GM18907 (cell line): ENCODE measurements around the gene UQCRC2.
"Not testable (repeated sequence)": the region's sequence is repeated elsewhere in the genome, so short reads cannot be mapped to it uniquely, and the experiment has no call there.

ENCODE experiments used
- ATAC-seq: cut with Tn5 transposase; IDR thresholded peaks from one replicate; pipeline ENCODE4 v1.9.1; 2021; ENCODE audit warnings: mild to moderate bottlenecking, moderate library complexity; ENCODE audit not compliant: unreplicated experiment

The UQCRC2 gene

DNA sequence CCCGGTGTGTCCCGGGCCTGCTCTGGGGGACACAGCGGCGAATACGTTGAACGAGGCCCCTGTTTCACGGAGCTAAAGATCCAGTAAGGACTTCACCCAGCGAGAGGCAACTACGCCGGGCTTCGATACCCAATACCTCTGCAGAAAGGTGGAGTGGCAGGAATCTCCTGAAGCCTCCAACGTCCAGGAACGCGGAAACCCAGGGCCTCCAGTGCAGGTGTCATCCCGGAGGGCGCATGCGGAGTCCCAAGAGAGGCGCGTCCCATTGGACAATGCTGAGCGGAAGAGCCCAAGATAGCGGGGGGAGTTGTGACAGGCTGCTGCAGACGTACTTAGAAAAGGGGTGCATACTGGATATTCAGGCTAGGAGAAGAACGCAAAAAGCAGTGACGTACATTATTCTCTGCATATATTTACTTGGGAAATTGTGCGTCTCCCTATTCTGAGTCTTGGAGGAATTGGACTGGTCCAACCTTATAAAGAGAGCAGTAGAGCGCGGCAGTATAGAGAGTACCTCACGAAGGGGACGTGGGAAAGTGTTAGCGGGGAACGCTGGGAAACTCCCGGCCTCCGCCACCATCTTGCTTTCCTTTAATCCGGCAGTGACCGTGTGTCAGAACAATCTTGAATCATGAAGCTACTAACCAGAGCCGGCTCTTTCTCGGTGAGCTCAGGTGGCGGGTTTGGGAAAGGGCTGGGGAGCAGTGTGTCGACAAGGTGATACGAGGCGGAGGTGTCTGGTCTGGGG, at the start of gene UQCRC2:
UQCRC2 (plus strand) TSS at position 569 of the 748 bp plus-strand sequence; CDS start at position 632, 63 bp downstream.
- peak; percentile 84 for ATAC-seq

DNA sequence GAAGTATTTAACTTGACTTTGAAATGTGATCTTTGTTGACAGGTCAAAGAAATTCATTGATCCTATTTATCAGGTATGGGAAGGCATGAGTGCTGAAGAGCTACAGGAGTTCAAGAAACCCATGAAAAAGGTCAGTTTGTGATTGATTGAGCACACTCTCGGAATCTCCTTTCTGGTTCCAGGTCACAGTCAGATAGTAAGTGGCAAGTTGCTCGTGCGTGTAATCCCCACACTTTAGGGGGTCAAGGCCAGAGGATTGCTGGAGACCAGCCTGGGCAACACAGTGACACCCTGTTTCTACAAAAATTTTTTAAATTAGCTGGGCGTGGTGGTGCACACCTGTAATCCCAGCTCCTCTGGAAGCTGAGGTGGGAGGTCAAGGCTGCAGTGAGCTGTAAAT, 20.5 kb upstream of the UQCRC2 start:
- ATAC-seq = peak; percentile 44

DNA sequence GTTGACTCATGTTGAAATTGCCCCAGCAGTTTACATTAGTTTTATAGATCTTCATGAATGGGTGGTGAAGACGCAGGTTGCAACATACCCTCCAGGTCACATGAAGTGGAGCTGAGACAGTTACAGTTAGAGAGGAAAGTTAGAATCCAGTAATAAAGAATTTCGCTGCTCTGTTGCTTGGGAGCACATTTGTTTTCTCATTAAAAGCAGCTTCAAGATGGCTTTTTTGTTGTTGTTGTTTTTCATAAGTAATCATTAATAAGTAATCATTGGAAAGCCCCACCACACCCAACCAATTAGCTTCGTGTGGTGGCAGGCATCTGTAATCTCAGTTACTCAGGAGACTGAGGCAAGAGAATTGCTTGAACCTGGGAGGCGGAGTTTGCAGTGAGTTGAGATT, 19.8 kb upstream of the UQCRC2 start:
- ATAC-seq = peak; percentile 33

DNA sequence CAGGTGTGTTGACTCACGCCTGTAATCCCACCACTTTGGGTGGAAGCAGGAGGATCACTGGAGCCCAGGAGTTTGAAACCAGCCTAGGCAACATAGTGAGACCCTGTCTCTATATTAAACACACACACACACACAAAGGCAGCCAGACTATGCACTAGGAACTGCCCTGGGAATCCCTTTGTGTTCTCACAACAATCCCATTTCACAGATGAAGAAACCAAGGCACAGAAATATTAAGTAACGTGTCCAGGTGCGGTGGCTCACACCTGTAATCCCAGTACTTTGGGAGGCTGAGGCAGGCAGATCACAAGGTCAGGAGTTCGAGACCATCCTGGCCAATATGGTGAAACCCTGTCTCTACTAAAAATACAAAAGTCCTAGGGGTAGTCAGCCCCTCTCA, 19.4 kb upstream of the UQCRC2 start:
- not testable (repeated sequence) for ATAC-seq

DNA sequence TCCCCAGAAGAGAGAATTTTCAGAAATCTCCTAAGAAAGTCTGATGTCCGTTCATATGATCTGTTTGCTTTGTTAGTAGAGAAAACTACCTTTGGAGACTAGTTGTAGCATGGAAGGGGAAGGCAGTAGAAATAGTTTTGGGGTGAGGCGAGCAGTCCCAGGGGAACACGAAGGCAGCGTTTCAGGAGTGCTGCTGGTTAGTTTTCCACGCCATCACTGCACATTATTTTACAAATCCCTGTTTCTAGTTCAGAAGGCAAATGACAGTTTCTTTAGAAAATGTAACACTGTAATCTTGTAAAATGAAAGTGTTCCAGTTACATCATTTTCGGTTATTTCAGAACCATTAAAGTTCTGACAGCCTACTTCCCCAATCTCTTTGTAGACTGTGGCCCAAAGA, 16.9 kb upstream of the UQCRC2 start:
- not testable (repeated sequence) for ATAC-seq

DNA sequence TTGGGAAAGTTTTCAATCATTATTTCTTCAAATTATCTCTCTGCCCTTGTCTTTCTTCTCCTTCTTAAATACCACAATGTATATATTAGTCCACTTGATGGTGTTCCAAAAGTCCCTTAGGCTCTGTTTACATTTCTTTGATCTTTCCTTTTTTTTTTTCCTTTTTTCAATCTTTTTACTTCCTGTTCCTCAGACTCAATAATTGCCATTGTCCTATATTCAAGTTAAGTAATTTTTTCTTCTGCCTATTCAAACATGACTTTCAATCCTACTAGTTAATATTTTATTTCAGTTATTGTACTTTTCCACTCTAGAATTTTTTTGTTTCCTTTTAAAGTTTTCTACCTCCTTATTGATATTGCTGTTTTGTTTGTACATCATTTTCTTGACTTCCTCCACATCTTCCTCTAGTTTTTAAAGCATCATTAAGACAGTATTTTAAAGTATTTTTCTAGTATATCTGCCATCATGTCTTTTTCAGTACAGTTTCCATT, 15.8 kb upstream of the UQCRC2 start:
- ATAC-seq = no peak

DNA sequence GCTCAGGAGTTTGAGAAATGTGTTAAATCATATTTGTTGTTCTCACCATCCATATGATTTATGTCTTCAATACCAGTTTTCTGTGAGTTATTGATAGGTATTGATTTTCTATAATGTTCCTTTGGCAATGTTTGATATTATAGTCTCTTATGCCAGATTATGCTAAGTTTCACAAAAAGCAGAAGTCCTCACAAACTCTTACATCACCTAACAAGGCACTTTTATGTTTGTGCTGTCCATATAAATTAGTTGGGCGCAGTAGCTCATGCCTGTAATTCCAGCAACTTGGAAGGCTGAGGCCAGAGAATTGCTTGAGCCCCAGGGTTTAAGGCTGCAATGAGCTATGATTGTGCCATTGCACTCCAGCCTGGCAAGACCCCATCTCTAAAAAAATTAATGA, 12.6 kb upstream of the UQCRC2 start:
- no peak for ATAC-seq

DNA sequence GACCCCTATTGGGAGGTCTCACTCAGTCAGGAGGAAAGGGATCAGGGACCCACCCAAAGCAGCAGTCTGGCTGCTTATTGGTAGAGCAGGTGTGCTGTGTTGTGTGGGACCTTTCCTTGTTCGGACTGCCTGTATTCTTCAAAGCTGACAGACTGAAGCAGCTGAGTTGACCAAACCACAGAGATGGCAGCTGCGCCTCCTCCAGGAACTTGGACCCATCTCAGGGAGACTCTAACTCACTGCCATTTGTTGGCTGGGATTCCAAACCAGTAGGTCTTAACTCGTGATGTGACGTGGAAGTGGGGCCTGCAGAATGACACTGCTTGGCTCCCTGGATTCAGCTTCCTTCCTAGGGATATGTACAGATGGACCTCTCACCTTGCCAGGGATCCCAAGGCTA, 9.6 kb upstream of the UQCRC2 start:
- ATAC-seq = no peak

DNA sequence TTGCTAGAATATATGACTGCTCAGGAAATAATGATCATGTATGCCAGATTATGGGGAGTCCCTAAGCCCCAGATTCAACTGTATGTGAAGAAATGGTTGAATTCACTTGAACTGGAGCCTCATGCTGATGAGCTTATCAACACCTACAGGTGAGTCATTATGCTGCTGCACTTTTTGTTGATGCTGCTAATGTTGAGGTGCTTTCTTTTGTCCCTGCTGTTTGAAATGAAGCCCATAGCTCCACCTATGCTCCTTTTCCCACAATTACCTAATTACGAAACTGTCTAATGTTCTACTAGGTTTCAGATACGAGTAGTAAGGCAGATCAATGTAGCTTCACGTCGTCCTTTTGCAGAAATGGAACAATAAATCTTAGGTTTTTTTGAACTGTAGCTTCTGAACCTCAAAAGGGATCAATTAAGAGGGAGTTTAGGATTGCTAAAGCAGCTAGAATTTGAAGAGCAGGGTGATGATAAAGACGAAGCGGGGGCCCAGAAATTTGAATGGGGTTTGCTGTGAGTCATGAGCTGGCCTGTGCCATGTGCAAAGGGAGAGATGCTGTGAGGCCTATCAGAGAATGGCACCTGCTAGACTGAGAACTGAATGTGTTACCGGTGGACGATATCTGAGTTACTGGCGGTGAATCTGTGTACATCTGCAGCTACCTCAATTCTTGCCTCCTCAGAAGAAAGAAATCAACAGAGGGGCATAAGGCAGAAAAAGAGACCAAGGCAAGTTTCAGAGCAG, 6.1 kb upstream of the UQCRC2 start:
- no peak for ATAC-seq

DNA sequence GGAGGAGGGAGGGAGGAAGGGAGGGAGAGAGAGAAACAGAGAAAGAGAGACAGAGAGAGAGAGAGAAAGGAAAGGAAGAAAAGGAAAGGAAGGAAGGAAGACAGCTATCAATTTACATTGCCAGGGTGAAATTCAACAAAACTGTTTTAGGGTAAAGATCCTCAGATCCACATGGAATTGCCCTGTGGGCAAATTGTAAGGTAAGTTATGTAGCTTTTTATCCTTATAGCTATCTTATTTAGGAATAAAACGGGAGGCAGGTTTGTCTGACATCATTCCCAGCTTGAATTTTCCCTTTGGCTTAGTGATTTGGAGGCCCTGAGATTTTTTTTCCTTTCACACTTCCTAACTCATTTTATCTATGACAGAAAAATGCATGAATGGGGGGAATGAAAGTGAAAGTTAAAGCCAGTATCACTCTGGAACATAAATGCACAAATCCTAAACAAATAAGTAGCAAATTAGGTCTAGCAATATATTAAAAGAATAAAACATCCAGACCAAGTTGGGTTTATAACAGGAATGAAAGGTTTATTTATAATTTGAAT, 3.4 kb upstream of the UQCRC2 start:
- ATAC-seq = no peak

DNA sequence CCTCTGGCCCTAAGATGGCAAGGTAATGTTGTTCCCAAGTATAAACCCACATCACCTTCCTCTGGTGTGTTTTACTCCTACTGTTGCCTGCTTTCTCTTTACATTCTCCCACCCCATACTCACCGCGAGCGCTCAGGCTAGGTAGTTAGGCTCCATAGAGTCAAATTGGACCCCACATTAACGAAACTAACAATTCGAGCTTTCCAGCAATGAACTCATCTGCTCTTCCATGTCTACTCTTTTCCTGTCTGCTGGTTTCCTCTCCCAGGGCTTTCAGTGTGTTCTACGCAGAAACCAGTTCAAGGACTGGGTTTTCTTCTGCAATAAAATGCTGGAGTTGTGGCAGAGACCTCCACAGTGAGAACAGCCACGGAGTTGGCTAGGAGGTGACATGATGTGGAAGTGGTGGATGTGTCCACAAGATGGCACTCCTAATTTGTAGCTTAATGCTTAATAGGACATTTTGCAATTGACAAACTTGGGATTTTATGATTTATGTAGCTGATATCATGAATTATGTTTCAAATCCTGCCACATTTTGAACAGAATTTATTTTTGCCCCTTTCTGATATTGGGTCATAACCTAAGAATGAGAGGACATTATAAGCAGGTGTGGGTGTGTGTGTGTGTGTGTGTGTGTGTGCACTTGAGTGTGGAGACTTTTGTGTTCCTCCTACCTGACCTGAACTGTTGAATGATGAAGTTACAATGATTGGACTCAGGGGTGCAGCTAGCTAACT, 2.2 kb upstream of the UQCRC2 start:
- ATAC-seq = no peak

DNA sequence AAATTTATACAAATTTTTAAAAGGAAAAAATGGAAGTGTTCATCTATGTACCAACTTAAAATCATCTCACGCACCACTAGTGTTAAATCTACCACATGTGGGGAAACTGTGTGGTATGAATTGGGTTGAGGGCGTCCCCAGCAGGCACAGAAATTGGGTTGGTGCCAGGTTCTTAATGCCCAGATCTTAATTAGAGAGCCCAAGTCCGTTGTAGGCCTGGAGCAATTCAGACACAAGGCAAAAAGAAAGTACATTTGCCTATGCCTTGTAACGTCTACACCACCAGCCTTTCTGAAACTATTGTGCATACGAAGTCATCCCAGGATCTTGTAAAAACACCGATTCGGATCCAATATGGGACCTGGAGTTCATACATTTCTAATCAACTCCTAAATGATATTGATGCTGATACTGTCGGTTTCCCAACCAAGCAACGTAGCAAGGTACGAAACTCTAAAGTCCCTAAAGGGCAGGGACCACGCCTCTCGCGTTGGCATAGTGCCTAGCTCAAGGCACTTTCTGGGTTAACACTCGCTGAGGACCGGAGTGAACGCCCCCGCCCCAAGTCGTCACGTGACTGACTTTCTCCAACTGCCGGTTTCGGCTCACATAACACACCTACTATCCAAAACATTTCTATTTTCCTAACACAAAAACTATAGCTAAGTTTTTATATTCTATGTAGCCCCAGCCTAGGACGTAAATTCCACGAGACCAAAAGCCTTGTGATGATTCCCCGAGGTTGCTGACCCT, 945 bp upstream of the UQCRC2 start:
- ATAC-seq = peak; percentile 45

DNA sequence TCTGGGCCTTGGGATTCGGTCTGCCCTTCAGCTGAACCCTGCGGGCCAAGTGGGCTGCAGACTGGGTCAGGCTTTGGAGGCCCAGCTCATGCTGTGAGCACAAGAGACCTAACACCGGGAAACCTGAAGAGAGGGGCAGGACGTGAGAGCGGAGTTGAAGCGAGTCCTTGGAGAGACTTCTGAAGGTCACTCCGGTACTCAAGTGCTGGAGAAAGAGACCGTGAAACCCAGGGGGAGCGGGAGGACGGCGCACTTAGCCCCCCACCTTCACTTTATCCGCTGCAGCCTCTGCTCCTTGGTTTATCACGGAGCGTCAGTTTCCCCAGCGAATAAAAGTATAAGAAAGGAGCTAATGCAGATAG, 361 bp downstream of the UQCRC2 start:
- no peak for ATAC-seq

DNA sequence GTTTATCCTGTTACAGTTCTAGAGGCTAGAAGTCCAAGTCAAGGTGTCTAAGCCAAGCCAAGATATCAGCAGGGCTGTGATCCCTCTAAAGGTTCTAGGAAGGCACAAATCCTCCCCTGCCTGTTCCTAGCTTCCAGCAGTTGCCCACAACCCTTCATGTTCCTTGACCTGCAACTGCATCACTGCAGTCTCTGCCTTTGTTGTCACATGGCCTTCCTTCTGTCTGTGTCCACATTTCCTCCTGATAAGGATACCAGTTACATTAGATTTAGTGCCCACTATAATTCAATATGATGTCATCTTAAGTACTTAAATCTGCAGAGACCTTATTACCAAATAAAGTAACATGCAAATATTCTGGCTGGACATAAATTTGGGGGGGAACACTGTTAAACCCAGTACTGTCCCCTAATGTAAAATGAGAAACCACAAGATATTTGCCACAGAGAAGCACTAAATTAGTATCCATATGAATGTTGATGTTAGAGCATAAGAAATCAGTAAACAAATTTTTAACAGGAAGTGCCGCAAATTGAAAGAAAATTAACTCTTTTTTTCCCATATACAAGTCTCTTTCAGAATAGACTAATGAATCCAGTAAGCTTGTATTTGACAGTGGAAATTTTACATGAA, 4.7 kb downstream of the UQCRC2 start:
- no peak for ATAC-seq

DNA sequence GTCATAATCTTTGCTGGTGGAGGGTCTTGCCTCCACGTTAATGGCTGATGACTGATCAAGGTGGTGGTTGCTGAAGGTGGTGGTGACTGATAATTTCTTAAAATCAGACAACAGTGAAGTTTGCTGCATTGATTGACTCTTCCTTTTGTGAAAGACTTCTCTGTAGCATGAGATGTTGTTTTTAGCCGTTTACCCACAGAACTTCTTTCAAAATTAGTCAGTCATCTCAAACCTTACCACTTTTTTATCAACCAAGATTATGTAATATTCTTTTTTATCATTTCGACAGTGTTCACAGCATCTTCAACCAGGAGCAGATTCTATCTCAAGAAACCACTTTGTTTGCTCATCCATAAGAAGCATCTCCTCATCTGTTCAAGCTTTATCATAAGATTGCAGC, 5.9 kb downstream of the UQCRC2 start:
- no peak for ATAC-seq

DNA sequence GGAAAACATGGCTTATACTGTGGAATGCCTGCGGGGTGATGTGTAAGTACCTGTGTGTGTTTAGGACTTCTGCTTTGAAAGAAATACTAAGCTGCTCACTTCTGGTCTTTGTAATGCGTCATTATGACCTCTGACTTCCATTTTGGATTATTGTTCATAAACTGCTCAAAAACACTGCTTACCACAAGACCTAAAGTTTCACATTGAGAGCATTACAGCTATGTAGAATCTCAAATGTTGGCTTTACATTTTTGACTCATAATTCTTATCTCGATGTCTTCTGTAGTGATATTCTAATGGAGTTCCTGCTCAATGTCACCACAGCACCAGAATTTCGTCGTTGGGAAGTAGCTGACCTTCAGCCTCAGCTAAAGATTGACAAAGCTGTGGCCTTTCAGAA, 9.3 kb downstream of the UQCRC2 start:
- no peak for ATAC-seq

DNA sequence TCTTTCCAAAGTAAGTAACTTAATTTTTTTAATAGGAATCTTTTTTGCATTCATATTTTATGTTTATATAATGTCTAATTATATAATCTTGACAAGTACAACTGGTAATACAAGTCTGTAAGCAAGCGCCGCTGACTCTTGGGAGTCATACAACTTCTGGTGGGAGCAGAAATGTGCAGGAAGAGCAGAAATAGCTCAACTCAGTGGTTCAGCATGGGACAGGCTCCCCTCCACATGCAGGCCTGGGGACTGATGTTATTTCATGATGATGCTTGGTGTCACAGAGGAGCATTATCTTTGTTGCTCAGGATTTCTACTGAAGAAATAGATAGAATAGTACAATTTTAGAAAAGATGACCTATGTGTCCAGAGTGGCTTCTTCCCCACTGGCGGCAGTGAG, 10.7 kb downstream of the UQCRC2 start:
- ATAC-seq = no peak

DNA sequence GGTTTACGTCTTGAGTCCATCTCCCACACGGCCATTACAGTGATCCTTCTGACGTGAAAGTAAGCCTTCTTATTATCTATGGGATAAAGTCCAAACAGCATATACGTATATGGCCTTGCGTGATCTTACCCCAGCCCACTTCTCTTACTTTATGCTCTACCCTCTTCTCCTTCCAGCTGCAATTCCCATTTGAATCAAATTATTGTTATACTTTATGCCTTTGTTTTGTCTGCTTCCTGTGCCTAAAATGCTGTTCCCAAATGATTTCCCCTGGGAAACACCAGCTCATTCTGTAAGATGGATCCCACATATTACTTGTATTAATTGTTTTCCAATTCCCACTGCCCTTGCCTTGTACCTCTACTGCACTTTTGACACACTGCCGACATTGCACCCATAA, 11.2 kb downstream of the UQCRC2 start:
- no peak for ATAC-seq

DNA sequence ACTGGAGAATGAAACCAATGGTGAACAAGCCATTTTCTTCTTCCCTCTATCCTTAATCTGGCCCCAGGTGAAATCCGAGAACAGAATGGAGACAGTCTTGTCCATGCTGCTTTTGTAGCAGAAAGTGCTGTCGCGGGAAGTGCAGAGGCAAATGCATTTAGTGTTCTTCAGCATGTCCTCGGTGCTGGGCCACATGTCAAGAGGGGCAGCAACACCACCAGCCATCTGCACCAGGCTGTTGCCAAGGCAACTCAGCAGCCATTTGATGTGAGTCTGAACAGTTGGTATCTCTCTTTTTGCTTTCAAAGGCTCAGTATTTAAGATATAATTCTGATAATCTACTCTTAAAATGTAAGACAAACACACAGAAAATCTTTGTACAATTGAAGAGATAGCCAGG, 18.7 kb downstream of the UQCRC2 start:
- ATAC-seq = no peak

DNA sequence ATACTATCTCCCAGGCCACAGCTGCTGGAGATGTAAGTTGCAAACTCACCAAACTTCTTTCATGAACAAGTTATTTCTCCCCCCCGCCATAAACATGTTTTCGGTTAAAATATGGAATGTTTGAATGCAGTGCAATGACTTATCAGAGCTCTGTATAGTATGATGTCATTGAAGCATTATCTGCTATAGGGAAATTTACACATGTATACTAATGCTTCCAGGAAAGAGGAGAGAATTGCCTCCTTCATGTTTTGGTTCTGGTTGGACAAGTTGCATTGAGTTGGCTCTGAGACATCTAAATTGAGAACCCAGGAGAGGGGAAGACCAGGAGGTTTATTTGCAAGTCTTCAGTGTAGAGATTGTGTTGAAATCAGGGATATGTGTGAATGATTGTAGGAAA, 20.8 kb downstream of the UQCRC2 start:
- no peak for ATAC-seq
